ENCODE measurements around the gene CLEC16A. TPM values are rescaled to one million over a fixed set of nuclear protein-coding genes. Genes with fewer than 3 reads are reported as not detected.

CLEC16A gene
- total RNA-seq, 3 donors from 2014 or later = 20.0 to 35.3 (median 33.1) TPM

- no peak for DNase-seq (ENCODE audit: low spot score in 2 of 2)
- Histone ChIP-seq H3K4me1 (no peaks in the 10 kb centered on the region), H3K27me3 (no peaks in the 10 kb centered on the region), H3K4me3 (no peak overlapping the region), H3K9me3 (no peaks in the 10 kb centered on the region), H3K27ac (peak overlapping the region in 1 of 2 donors; percentile 61), H3K36me3 (peaks cover 10% of the 10 kb centered on the region)
- intact Hi-C loops (cut with DNase I; ENCODE audit: low total_unique reads) = no loop called here
- TF ChIP-seq POLR2A (IDR thresholded peaks at IDR 0.05) (no peak), POLR2AphosphoS5 (IDR thresholded peaks at IDR 0.05) (no peak)
- TF ChIP-seq, protein P1, sequence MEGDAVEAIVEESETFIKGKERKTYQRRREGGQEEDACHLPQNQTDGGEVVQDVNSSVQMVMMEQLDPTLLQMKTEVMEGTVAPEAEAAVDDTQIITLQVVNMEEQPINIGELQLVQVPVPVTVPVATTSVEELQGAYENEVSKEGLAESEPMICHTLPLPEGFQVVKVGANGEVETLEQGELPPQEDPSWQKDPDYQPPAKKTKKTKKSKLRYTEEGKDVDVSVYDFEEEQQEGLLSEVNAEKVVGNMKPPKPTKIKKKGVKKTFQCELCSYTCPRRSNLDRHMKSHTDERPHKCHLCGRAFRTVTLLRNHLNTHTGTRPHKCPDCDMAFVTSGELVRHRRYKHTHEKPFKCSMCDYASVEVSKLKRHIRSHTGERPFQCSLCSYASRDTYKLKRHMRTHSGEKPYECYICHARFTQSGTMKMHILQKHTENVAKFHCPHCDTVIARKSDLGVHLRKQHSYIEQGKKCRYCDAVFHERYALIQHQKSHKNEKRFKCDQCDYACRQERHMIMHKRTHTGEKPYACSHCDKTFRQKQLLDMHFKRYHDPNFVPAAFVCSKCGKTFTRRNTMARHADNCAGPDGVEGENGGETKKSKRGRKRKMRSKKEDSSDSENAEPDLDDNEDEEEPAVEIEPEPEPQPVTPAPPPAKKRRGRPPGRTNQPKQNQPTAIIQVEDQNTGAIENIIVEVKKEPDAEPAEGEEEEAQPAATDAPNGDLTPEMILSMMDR (IDR thresholded peaks at IDR 0.05) = no peak
Measured at GRCh38 chr16:11022002-11022401, 77.6 kb downstream of the CLEC16A start.

- DNase-seq (ENCODE audit: low spot score in 2 of 2) = no peak
- Histone ChIP-seq H3K36me3 (peaks cover 10% of the 10 kb centered on the region), H3K9me3 (peaks cover 0 to under 1% of the 10 kb centered on the region in 2 donors), H3K27ac (no peak overlapping the region), H3K4me1 (no peaks in the 10 kb centered on the region), H3K4me3 (no peak overlapping the region), H3K27me3 (no peaks in the 10 kb centered on the region)
- TF ChIP-seq, protein P1 (IDR thresholded peaks at IDR 0.05) = no peak
- TF ChIP-seq POLR2AphosphoS5 (IDR thresholded peaks at IDR 0.05) (no peak), POLR2A (IDR thresholded peaks at IDR 0.05) (no peak)
- intact Hi-C loops (cut with DNase I; ENCODE audit: low total_unique reads) = no loop called here
Measured at GRCh38 chr16:11023262-11024039, 79.1 kb downstream of the CLEC16A start.

DNA sequence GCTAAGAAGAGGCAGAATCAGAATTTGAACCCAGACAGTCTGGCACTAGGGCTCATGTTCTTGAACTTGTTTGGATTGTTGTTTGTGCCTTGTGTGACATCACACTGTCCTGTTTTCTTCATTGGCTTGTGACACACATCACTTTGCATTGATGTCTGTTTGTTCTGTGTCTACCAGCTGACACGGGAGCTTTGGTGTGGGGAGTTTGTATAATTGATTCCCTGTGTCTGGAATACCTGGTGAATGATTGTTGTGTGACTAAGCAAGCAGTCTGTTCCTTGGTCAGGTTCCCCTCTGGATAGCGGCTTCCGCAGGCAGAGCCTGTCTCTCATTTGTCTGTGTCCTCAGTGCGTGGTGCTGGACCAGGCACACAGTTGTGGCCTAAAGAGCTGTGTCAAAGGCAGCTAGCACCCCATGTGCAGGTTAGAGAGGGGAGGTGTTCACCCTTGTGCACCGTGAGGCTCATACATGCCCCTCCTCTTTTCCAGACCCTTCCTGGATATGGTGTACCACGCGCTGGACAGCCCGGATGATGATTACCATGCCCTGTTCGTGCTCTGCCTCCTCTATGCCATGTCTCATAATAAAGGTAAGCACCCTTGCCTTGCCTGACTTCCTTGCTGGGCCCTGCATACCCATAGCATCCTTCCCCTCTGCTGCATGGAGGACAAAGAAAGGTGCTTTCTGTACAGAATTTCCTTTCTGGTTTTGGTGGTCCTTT, 80.1 kb downstream of the CLEC16A start:
- H3K27ac ChIP-seq = no peak overlapping the region
- H3K4me3 ChIP-seq = no peak overlapping the region
- peaks cover 10% of the 10 kb centered on the region for H3K36me3 ChIP-seq
- intact Hi-C loops (cut with DNase I; ENCODE audit: low total_unique reads) = no loop called here
- H3K4me1 ChIP-seq = no peaks in the 10 kb centered on the region
- no peaks in the 10 kb centered on the region for H3K27me3 ChIP-seq
- peaks cover 0 to 4% of the 10 kb centered on the region in 2 donors for H3K9me3 ChIP-seq
- TF ChIP-seq POLR2AphosphoS5 (IDR thresholded peaks at IDR 0.05) (no peak), POLR2A (IDR thresholded peaks at IDR 0.05) (no peak)
- TF ChIP-seq, protein P1 (IDR thresholded peaks at IDR 0.05) = no peak
- DNase-seq (ENCODE audit: low spot score in 2 of 2) = no peak

- Histone ChIP-seq H3K36me3 (peaks cover 10% of the 10 kb centered on the region), H3K27me3 (no peaks in the 10 kb centered on the region), H3K27ac (no peak overlapping the region), H3K9me3 (peaks cover 0 to 4% of the 10 kb centered on the region in 2 donors), H3K4me1 (no peaks in the 10 kb centered on the region), H3K4me3 (no peak overlapping the region)
- intact Hi-C loops (cut with DNase I; ENCODE audit: low total_unique reads) = no loop called here
- no peak for TF ChIP-seq POLR2A (IDR thresholded peaks at IDR 0.05)
- TF ChIP-seq, protein P1 (IDR thresholded peaks at IDR 0.05) = no peak
- TF ChIP-seq POLR2AphosphoS5 (IDR thresholded peaks at IDR 0.05) = no peak
- no peak for DNase-seq (ENCODE audit: low spot score in 2 of 2)
Measured at GRCh38 chr16:11025120-11025531, 80.8 kb downstream of the CLEC16A start.

DNA sequence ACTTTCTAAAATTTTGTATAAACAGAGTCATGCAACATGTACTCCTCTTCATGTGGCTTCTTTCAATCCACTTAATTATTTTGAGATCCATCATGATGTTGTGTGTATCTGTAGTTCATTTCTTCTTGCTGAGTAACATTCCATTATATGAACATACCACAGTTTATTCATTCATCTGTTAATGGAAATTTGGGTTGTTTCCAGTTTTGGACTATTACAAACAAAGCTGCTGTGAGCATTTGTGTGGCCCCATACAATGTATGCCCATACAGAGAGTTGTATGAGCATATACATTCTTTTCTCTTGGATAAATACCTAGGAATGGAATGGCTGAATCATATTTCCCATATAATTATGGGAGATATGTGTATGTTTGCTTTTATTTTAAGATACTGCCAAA, 85.6 kb downstream of the CLEC16A start:
- H3K4me1 ChIP-seq = no peaks in the 10 kb centered on the region
- TF ChIP-seq POLR2AphosphoS5 (IDR thresholded peaks at IDR 0.05) (no peak), POLR2A (IDR thresholded peaks at IDR 0.05) (no peak)
- TF ChIP-seq, protein P1 (IDR thresholded peaks at IDR 0.05) = no peak
- no peak for DNase-seq (ENCODE audit: low spot score in 2 of 2)
- H3K27me3 ChIP-seq = no peaks in the 10 kb centered on the region
- peaks cover 0 to 4% of the 10 kb centered on the region in 2 donors for H3K9me3 ChIP-seq
- intact Hi-C loops (cut with DNase I; ENCODE audit: low total_unique reads) = no loop called here
- H3K4me3 ChIP-seq = no peak overlapping the region
- H3K36me3 ChIP-seq = peaks cover 10% of the 10 kb centered on the region
- no peak overlapping the region for H3K27ac ChIP-seq

Measured in breast epithelium (tissue), 4 donors.